NCI-H524 treated with DMSO at 0.1 percent for 48 hours (cell line): ENCODE measurements around the gene TXNIP.

Source experiments
- DNase-seq: peaks from one replicate; lab custom pipeline; 2025; lab: John Stamatoyannopoulos, UW

TXNIP gene

GRCh38 chr1:146010126-146010738, 13.9 kb upstream of the TXNIP start:
- DNase-seq = no peak

DNA sequence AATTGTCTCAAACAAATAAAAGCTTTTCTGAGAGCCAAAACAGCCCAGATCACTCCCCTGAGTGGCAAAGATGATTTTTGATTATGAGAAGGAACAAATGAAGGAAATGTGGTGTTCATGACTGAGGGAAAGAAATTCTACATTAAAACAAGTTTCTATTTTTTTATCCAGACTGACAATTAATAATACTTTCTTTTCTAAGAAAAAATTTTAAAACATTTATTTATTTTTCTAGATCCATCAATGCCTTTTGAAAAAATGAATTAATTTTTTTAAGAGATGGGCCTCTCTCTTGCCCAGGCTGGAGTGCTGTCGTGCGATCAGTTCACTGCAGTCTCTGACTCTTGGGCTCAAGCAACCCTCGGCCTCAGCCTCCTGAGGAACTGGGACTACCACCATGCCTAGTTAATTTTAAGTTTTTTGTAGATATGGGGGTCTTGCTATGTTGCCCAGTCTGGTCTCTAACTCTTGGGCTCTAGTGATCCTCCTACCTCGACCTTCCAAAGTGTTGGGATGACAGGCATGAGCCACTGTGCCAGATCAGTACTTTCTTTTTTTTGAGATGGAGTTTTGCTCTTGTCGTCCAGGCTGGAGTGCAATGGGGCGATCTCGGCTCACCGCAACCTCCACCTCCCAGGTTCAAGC, 11.2 kb upstream of the TXNIP start:
- no peak for DNase-seq

DNA sequence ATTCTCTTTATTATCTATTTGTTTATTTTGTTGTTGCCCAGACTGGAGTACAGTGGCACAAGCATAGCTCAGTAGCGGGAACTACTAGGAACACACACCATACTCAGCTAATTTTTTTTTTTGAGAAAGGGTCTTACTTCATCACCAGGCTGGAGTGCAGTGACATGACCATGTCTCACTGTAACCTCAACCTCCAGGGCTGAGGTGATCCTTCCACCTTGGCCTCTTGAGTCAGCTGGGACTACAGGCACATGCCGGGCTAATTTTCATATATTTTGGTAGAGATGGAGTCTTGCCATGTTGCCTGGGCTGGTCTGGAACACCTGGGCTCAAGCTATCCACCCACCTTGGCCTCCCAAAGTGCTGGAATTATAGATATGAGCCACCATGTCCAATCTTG, 5.3 kb upstream of the TXNIP start:
- no peak for DNase-seq

- DNase-seq = no peak
Measured at GRCh38 chr1:145999321-146000024, 3.1 kb upstream of the TXNIP start.

DNA sequence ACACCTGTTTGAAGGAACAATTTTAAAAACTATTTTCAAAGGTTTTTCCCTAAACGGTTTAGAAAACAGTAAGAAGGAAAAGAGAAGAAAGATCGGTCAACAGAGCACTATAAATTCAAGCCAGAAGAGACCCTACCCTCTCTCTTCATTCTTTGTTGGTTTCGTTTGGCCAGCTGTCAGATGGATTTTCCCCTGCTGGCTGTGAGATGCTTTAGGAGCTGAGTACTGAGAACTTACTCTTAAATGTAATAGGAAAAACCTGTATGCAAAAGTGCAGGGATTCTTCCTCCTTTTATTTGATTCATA, 1.3 kb upstream of the TXNIP start:
- no peak for DNase-seq

GRCh38 chr1:145997016-145997717, 788 bp upstream of the TXNIP start:
- DNase-seq = no peak

GRCh38 chr1:145995964-145996432, 381 bp downstream of the TXNIP start:
- DNase-seq = no peak

DNA sequence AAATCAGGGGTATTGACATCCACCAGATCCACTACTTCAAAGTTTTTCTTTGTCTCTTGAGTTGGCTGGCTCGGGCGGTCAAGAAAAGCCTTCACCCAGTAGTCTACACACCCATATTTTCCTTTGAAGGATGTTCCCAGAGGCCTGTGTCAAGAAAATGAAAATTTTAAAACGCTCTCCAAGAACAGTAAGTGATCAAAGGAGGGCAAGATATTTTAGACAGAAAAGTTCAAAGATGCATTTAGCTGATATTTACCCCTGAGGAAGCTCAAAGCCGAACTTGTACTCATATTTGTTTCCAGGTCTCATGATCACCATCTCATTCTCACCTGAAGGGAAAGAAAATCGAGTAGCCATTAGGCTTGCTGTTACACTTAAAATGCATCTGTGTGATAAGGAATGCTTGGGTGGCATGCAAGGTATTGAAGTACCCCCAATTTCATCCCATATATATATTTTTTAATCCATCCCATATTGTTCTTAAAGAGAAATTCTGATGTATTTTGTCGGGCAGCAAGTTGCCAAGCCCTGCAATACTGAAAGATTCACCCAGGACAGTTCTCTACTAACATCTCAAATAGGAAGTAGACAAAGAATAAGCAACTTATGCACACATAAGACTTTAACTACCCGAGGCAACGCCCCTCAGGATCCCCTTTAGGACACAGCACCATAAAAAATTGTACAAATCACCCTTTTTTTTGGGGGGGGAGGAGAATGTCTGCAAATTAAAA, 1.1 kb downstream of the TXNIP start:
- DNase-seq = no peak

- no peak for DNase-seq
Measured at GRCh38 chr1:145994391-145995120, 1.8 kb downstream of the TXNIP start.

GRCh38 chr1:145993618-145994390, 2.6 kb downstream of the TXNIP start:
- no peak for DNase-seq

GRCh38 chr1:145992958-145993617, 3.3 kb downstream of the TXNIP start:
- DNase-seq = no peak

- no peak for DNase-seq
Measured at GRCh38 chr1:145992502-145992936, 3.9 kb downstream of the TXNIP start.

GRCh38 chr1:145991735-145992412, 4.5 kb downstream of the TXNIP start:
- DNase-seq = no peak

DNA sequence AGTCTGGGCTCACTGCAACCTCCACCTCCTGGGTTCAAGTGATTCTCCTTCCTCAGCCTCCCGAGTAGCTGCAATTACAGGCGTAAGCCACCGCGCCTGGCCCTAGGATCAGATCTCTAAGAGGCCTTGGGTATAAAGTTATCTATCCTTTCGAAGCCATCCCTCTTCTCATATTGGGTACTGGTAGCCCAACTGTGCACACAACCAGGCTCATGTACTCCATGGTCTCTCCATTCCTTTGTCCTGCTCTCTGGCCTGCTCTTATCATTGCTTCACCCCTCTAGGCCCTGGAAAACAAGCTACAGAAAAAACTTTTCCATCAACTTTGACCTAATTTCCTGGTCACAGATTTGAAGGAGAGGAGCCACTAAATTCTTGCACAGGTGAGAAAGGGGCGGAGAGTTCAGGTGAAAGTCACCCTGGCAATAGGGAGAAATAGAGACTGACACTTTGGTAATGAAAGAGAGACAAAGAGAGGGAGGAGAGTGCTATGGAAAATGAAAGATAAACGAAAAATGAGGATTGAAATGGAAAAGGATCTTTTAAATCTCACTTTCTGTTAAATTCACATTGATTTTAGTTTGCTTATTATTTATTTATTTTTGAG, 6.0 kb downstream of the TXNIP start:
- no peak for DNase-seq

DNA sequence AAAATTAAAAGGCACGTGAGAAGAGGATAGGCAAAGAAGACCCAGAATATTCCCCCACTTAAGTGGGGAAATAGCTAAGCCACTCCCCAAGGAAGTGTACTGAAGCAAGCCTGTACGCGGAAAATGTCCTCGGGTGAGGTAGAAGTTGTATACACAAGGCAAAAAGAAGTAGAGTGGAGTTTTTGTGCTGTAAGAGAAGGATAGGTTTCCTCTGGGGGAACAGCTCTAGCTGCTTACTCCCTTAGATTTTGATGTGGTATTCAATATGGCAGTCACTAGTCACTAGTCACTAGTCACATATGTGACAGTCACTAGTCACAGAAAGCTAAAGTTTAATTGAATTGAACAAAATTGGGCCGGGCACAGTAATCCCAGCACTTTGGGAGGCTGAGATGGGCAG, 7.6 kb downstream of the TXNIP start:
- DNase-seq = no peak

DNA sequence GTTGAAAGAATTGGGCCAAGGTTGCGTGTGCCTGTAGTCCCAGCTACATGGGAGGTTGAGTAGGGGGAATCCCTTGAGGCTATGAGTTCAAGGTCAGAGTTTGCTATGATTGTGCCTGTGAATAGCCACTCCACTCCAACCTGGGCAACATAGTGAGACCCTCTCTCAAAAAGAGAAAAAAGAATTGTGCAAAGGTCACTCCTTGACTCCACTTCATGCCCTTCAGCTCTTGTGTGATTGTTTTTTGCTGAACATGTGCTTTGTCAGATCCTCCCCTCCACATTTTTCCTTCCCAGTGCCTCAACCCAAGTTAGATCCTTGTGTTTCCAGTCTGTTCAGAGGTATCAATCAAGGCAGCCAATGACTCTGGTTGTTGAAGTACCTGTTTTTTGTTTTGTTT, 8.5 kb downstream of the TXNIP start:
- DNase-seq = no peak

GRCh38 chr1:145986551-145986950, 9.8 kb downstream of the TXNIP start:
- DNase-seq = no peak

GRCh38 chr1:145985502-145986439, 10.6 kb downstream of the TXNIP start:
- no peak for DNase-seq
